Measurements from ENCODE around the gene STK31.

STK31 gene

DNA sequence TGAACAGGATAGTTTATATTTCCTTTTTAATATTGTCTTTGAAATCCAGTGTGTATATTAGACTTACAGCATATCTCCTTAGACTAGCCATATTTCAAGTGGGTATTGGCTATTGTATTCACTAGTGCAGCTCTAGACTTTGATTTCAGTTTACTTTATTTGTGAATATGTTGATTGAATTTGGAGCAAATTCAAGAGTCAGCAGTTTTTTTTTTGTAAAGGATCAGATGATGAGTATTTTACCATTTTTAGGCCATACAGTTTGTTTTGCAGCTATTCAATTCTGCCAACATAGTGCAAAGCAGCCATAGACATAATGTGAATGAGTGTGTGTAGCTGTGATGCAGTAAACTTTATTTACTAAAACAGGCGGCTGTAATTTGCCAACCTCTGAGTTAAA is 4.6 kb downstream of the STK31 start:
- TF ChIP-seq CTCF (conservative IDR thresholded peaks at IDR 0.05; ENCODE audit: low read length) (no peak), EZH2phosphoT487 (IDR thresholded peaks at IDR 0.05; ENCODE audit: borderline replicate concordance) (no peak)
- no peaks in the 10 kb centered on the region for H3K9me2 ChIP-seq (replicated peaks; ENCODE audit: low read depth, low read length)
- H4K20me1 ChIP-seq (ENCODE audit: insufficient read depth, low read length, poor library complexity, severe bottlenecking): no peaks in the 10 kb centered on the region
- H3K9me3 ChIP-seq (ENCODE audit: insufficient read depth, low read depth, low read length): no peaks in the 10 kb centered on the region
- H3K4me2 ChIP-seq (ENCODE audit: low read depth, low read length, poor library complexity, severe bottlenecking): no peak overlapping the region
- no peak overlapping the region for H2AFZ ChIP-seq (ENCODE audit: low read length)
- H3K4me3 ChIP-seq (ENCODE audit: low read length, poor library complexity, severe bottlenecking): no peak overlapping the region
- no peaks in the 10 kb centered on the region for H3K36me3 ChIP-seq (ENCODE audit: insufficient read depth, low read length)
- no peaks in the 10 kb centered on the region for H3F3A ChIP-seq (ENCODE audit: low read depth)
- no peaks in the 10 kb centered on the region for H3K27me3 ChIP-seq (ENCODE audit: insufficient read depth, low read length, poor library complexity, severe bottlenecking)
- H3K9ac ChIP-seq (ENCODE audit: low read depth, low read length, poor library complexity, severe bottlenecking): no peak overlapping the region
- H3K4me1 ChIP-seq (ENCODE audit: insufficient read depth, low read length, poor library complexity, severe bottlenecking): no peaks in the 10 kb centered on the region
- no peaks in the 10 kb centered on the region for H3K79me2 ChIP-seq (ENCODE audit: insufficient read depth, low read length)

DNA sequence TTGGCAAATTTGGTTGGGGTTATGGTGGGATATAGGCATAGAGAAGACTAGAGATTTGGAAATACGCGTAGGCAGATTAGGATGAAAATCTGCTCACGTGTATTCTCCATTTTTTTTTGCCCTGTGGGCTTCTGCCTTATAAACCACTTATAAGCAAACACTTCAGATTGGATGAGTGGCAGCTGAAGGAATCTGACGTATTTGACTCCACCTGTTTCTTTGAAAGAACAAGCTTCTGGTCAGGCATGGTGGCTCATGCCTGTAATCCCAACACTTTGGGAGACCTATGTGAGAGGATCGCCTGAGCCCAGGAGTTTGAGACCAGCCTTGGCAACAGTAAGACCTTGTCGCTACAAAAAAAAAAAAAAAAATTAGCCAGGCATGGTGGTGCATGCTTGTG is 5.1 kb downstream of the STK31 start:
- Histone ChIP-seq H3K4me3 (ENCODE audit: low read length, poor library complexity, severe bottlenecking) (no peak overlapping the region), H3K9me2 (replicated peaks; ENCODE audit: low read depth, low read length) (no peaks in the 10 kb centered on the region), H3K4me2 (ENCODE audit: low read depth, low read length, poor library complexity, severe bottlenecking) (no peak overlapping the region), H3K9ac (ENCODE audit: low read depth, low read length, poor library complexity, severe bottlenecking) (no peak overlapping the region), H3K27me3 (ENCODE audit: insufficient read depth, low read length, poor library complexity, severe bottlenecking) (no peaks in the 10 kb centered on the region), H4K20me1 (ENCODE audit: insufficient read depth, low read length, poor library complexity, severe bottlenecking) (no peaks in the 10 kb centered on the region), H3F3A (ENCODE audit: low read depth) (no peaks in the 10 kb centered on the region), H3K9me3 (ENCODE audit: insufficient read depth, low read depth, low read length) (no peaks in the 10 kb centered on the region), H2AFZ (ENCODE audit: low read length) (no peak overlapping the region), H3K4me1 (ENCODE audit: insufficient read depth, low read length, poor library complexity, severe bottlenecking) (no peaks in the 10 kb centered on the region), H3K79me2 (ENCODE audit: insufficient read depth, low read length) (no peaks in the 10 kb centered on the region), H3K36me3 (ENCODE audit: insufficient read depth, low read length) (no peaks in the 10 kb centered on the region)
- TF ChIP-seq EZH2phosphoT487 (IDR thresholded peaks at IDR 0.05; ENCODE audit: borderline replicate concordance) (no peak), CTCF (conservative IDR thresholded peaks at IDR 0.05; ENCODE audit: low read length) (no peak)

DNA sequence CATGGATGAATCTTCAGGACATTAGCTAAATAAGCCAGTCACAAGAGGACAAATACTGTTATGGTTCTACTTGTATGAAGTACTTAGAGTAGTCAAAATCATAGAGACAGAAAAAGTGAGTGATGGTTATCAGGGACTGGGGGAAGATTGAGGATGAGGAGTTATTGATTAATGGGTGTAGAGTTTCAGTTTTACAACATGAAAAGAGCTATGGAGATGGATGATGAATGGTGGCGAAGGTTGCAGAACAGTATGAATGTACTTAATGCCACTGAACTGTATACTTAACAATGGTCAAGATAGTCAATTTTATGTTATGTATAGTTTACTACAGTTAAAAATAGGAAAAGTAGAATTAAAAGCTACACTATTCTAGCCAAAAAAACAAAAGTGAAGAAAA is 7.8 kb downstream of the STK31 start:
- no peaks in the 10 kb centered on the region for H3K4me1 ChIP-seq (ENCODE audit: insufficient read depth, low read length, poor library complexity, severe bottlenecking)
- no peaks in the 10 kb centered on the region for H3K36me3 ChIP-seq (ENCODE audit: insufficient read depth, low read length)
- H3F3A ChIP-seq (ENCODE audit: low read depth): no peaks in the 10 kb centered on the region
- H3K9ac ChIP-seq (ENCODE audit: low read depth, low read length, poor library complexity, severe bottlenecking): no peak overlapping the region
- H3K4me2 ChIP-seq (ENCODE audit: low read depth, low read length, poor library complexity, severe bottlenecking): no peak overlapping the region
- H2AFZ ChIP-seq (ENCODE audit: low read length): no peak overlapping the region
- no peaks in the 10 kb centered on the region for H4K20me1 ChIP-seq (ENCODE audit: insufficient read depth, low read length, poor library complexity, severe bottlenecking)
- H3K9me2 ChIP-seq (replicated peaks; ENCODE audit: low read depth, low read length): no peaks in the 10 kb centered on the region
- no peak overlapping the region for H3K4me3 ChIP-seq (ENCODE audit: low read length, poor library complexity, severe bottlenecking)
- H3K27me3 ChIP-seq (ENCODE audit: insufficient read depth, low read length, poor library complexity, severe bottlenecking): no peaks in the 10 kb centered on the region
- no peaks in the 10 kb centered on the region for H3K79me2 ChIP-seq (ENCODE audit: insufficient read depth, low read length)
- TF ChIP-seq CTCF (conservative IDR thresholded peaks at IDR 0.05; ENCODE audit: low read length) (no peak), EZH2phosphoT487 (IDR thresholded peaks at IDR 0.05; ENCODE audit: borderline replicate concordance) (no peak)
- no peaks in the 10 kb centered on the region for H3K9me3 ChIP-seq (ENCODE audit: insufficient read depth, low read depth, low read length)
